ENCODE measurements around the gene GRK2.

- TF ChIP-seq POLR2A (IDR thresholded peaks at IDR 0.05; ENCODE audit: low read depth, low read length) (no peak), TAF1 (IDR thresholded peaks at IDR 0.05; ENCODE audit: low read depth, low read length) (no peak), POLR2AphosphoS5 (IDR thresholded peaks at IDR 0.05; ENCODE audit: low read depth, low read length) (no peak), SPI1 (IDR thresholded peaks at IDR 0.05; ENCODE audit: low read depth, low read length) (no peak), PAX5 (IDR thresholded peaks at IDR 0.05; ENCODE audit: insufficient read depth, low read length, severe bottlenecking) (no peak)
These were observed 5.9 kb upstream of the GRK2 start for GRCh38 chr11:67260406-67260805.
